A673 (cell line): Measurements from ENCODE around the gene EDN3.

Experiments
- EZH2 ChIP-seq: fragments of 200-600 bp; sonication (generic); IDR thresholded peaks from 2 replicates; pipeline ENCODE4 v1.6.1; 2017; ENCODE audit warnings: borderline replicate concordance, low read depth, mild to moderate bottlenecking, mixed read lengths, antibody characterized with exemption, low read length; ENCODE audit not compliant: poor library complexity, severe bottlenecking
- TF ChIP-seq, protein P1 (sequence below): fragments of 300-800, 200-600 bp; sonication (generic); conservative IDR thresholded peaks from 2 replicates; pipeline ENCODE4 v1.5.1; 2017; ENCODE audit warnings: low read depth, mild to moderate bottlenecking, antibody characterized with exemption, low read length, moderate library complexity, mixed read lengths

DNA sequence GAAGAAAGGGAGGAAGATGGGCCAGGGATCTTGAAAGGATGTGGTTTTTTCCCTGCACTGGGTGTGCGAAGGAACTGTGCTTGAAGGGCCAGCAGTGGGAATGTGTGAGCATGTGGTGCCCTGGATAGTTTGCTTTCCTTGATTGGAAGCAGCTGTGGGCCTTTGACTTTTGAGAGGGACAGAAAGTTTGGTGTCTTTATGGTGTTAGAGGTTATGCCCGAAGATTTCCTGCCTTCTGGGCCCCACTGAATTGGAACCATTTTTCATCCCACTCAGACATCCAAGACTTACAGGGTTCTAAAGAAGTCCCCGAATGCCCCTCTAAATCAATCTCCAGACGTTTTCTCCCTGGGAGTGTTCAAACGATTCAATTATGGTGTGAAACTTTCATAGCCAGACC is 23.5 kb upstream of the EDN3 start:
- TF ChIP-seq, protein P1, sequence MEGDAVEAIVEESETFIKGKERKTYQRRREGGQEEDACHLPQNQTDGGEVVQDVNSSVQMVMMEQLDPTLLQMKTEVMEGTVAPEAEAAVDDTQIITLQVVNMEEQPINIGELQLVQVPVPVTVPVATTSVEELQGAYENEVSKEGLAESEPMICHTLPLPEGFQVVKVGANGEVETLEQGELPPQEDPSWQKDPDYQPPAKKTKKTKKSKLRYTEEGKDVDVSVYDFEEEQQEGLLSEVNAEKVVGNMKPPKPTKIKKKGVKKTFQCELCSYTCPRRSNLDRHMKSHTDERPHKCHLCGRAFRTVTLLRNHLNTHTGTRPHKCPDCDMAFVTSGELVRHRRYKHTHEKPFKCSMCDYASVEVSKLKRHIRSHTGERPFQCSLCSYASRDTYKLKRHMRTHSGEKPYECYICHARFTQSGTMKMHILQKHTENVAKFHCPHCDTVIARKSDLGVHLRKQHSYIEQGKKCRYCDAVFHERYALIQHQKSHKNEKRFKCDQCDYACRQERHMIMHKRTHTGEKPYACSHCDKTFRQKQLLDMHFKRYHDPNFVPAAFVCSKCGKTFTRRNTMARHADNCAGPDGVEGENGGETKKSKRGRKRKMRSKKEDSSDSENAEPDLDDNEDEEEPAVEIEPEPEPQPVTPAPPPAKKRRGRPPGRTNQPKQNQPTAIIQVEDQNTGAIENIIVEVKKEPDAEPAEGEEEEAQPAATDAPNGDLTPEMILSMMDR: no peak
- no peak for TF ChIP-seq EZH2
